ENCODE results near the gene GOLGA6L26. TPM values are rescaled to one million over a fixed set of nuclear protein-coding genes. Genes with fewer than 3 reads are reported as not detected.

Gene GOLGA6L26
- not detected in 5 replicates for total RNA-seq (2022; extraction: Qiagen RNA extraction)

GRCh38 chr15:23334096-23334495 is at the start of gene GOLGA6L26:
TSS of gene GOLGA6L26 (minus strand) at chr15:23334196. CDS start at chr15:23334135, 61 bp downstream.

GRCh38 chr15:23354448-23354847 is 20.5 kb upstream of the GOLGA6L26 start, which contains the start of gene GOLGA8S:
TSS of gene GOLGA8S (plus strand) at chr15:23354748. CDS start at chr15:23354810, 62 bp downstream.

Other genes starting within 250 kb of the GOLGA6L26 start
- not detected in 5 replicates for gene GOLGA6L1, start 197.4 kb downstream of the GOLGA6L26 start, total RNA-seq (2022; extraction: Qiagen RNA extraction)
- gene GOLGA8S, start 20.6 kb upstream of the GOLGA6L26 start, total RNA-seq (2022; extraction: Qiagen RNA extraction), result 0.09 to 0.18 TPM (median 0.11 TPM) in 5 replicates
- not detected in 5 replicates for gene GOLGA6L2, start 113.0 kb upstream of the GOLGA6L26 start, total RNA-seq (2022; extraction: Qiagen RNA extraction)
- 1.1 to 2.1 TPM (median 1.9 TPM) in 5 replicates for gene MKRN3, start 231.5 kb upstream of the GOLGA6L26 start, total RNA-seq (2022; extraction: Qiagen RNA extraction)

All from A549 treated with dexamethasone at 1 μM for 4 hours (cell line).